ENCODE measurements around the gene EIF3I. TPM values are rescaled to one million over a fixed set of nuclear protein-coding genes. Genes with fewer than 3 reads are reported as not detected.
A peak's percentile ranks its signal among the peaks of the same experiment; 100 is the strongest.
"Not testable (repeated sequence)": the region's sequence is repeated elsewhere in the genome, so short reads cannot be mapped to it uniquely, and the experiment has no call there.

Gene EIF3I
- total RNA-seq, 1 donor from 2014 or later, result 171 TPM

GRCh38 chr1:32232558-32233304 is 10.5 kb downstream of the EIF3I start:
- no peak for DNase-seq (ENCODE audit: low spot score)

GRCh38 chr1:32234792-32235191 is 12.6 kb downstream of the EIF3I start:
- DNase-seq (ENCODE audit: low spot score), result no peak

GRCh38 chr1:32239337-32239736 is 17.1 kb downstream of the EIF3I start:
- no peak for DNase-seq (ENCODE audit: low spot score)

GRCh38 chr1:32239790-32240139 is 17.6 kb downstream of the EIF3I start:
- no peak for DNase-seq (ENCODE audit: low spot score)

GRCh38 chr1:32240140-32240951 is 18.1 kb downstream of the EIF3I start:
- DNase-seq (ENCODE audit: low spot score), result peak; percentile 72

GRCh38 chr1:32241001-32241763 is 19.0 kb downstream of the EIF3I start:
- peak; percentile 69 for DNase-seq (ENCODE audit: low spot score)

GRCh38 chr1:32242341-32242851 is 20.2 kb downstream of the EIF3I start:
- DNase-seq (ENCODE audit: low spot score), result no peak

- DNase-seq (ENCODE audit: low spot score), result peak; percentile 61
Measured at GRCh38 chr1:32246888-32247273, 24.7 kb downstream of the EIF3I start, which contains the start of gene FAM167B. FAM167B (plus strand) TSS chr1:32247222; CDS start chr1:32247422, 200 bp downstream.

GRCh38 chr1:32247452-32247851 is 25.2 kb downstream of the EIF3I start:
- peak; percentile 50 for DNase-seq (ENCODE audit: low spot score)

- DNase-seq (ENCODE audit: low spot score), result peak; percentile 79
Measured at GRCh38 chr1:32247983-32248889, 26.0 kb downstream of the EIF3I start.

- DNase-seq (ENCODE audit: low spot score), result peak; percentile 66
Measured at GRCh38 chr1:32249831-32250525, 27.8 kb downstream of the EIF3I start.

GRCh38 chr1:32250893-32251716 is 28.9 kb downstream of the EIF3I start, which contains the start of gene LCK:
LCK (plus strand) TSS chr1:32251265; CDS start chr1:32274330, 23,065 bp downstream.
- no peak for DNase-seq (ENCODE audit: low spot score)

- DNase-seq (ENCODE audit: low spot score), result no peak
Measured at GRCh38 chr1:32255072-32256071, 33.2 kb downstream of the EIF3I start.

GRCh38 chr1:32256473-32257226 is 34.4 kb downstream of the EIF3I start:
- DNase-seq (ENCODE audit: low spot score), result no peak

GRCh38 chr1:32257227-32257508 is 35.0 kb downstream of the EIF3I start:
- no peak for DNase-seq (ENCODE audit: low spot score)

GRCh38 chr1:32263236-32263593 is 41.0 kb downstream of the EIF3I start:
- DNase-seq (ENCODE audit: low spot score), result not testable (repeated sequence)

GRCh38 chr1:32263744-32264143 is 41.5 kb downstream of the EIF3I start:
- no peak for DNase-seq (ENCODE audit: low spot score)

GRCh38 chr1:32265846-32266245 is 43.6 kb downstream of the EIF3I start:
- DNase-seq (ENCODE audit: low spot score), result no peak
